Astrocyte (in vitro differentiated cells and primary cell): ENCODE data around the gene TPH1. TPM values are rescaled to one million over a fixed set of nuclear protein-coding genes. Genes with fewer than 3 reads are reported as not detected.

Source experiments
- DNase-seq: peaks from one replicate; pipeline ENCODE4 v3.0.0-alpha.2; 2010; ENCODE audit warnings: low read depth
- FAIRE-seq: peaks from 2 replicates; lab custom pipeline; 2011; peaks lifted over from hg19 to GRCh38; lab: Jason Lieb, UNC
- H2AFZ ChIP-seq: 2 replicates; pipeline ENCODE4 v1.6.0; 2012; ENCODE audit warnings: low read depth, low read length, inconsistent platforms
- H3K27ac ChIP-seq: 2 replicates; pipeline ENCODE4 v1.5.1; 2011; ENCODE audit warnings: low read depth, low read length, inconsistent platforms
- H3K27me3 ChIP-seq: 2 replicates; pipeline ENCODE4 v1.6.0; 2011; ENCODE audit warnings: low read length, inconsistent platforms; ENCODE audit not compliant: insufficient read depth
- H3K36me3 ChIP-seq: 2 replicates; pipeline ENCODE4 v1.5.1; 2011; ENCODE audit warnings: low read length, inconsistent platforms; ENCODE audit not compliant: insufficient read depth
- H3K4me1 ChIP-seq: 2 replicates; pipeline ENCODE4 v1.5.1; 2011; ENCODE audit warnings: low read length, inconsistent platforms; ENCODE audit not compliant: insufficient read depth
- H3K4me2 ChIP-seq: 2 replicates; pipeline ENCODE4 v1.6.0; 2012; ENCODE audit warnings: low read length, inconsistent platforms
- H3K4me3 ChIP-seq: 2 replicates; pipeline ENCODE4 v1.5.1; 2011; ENCODE audit warnings: low read depth, mild to moderate bottlenecking, low read length, inconsistent platforms; ENCODE audit not compliant: insufficient read depth
- H3K79me2 ChIP-seq: 2 replicates; pipeline ENCODE4 v1.6.0; 2012; ENCODE audit warnings: mild to moderate bottlenecking, low read length, inconsistent platforms; ENCODE audit not compliant: insufficient read depth
- H3K9ac ChIP-seq: 2 replicates; pipeline ENCODE4 v1.6.0; 2012; ENCODE audit warnings: mild to moderate bottlenecking, low read length, inconsistent platforms
- H3K9me3 ChIP-seq: 2 replicates; pipeline ENCODE4 v1.5.1; 2012; ENCODE audit warnings: low read depth, mild to moderate bottlenecking, low read length, inconsistent platforms; ENCODE audit not compliant: insufficient read depth
- H4K20me1 ChIP-seq: 2 replicates; pipeline ENCODE4 v1.6.0; 2012; ENCODE audit warnings: low read length, inconsistent platforms; ENCODE audit not compliant: insufficient read depth
- H3K27ac Mint-ChIP-seq: one replicate; pipeline ENCODE4 v1.8.0; 2021; ENCODE audit warnings: mild to moderate bottlenecking, mixed read lengths; ENCODE audit not compliant: unreplicated experiment
- H3K27me3 Mint-ChIP-seq: one replicate; pipeline ENCODE4 v1.8.0; 2021; ENCODE audit warnings: low read depth, mixed read lengths; ENCODE audit not compliant: unreplicated experiment
- H3K36me3 Mint-ChIP-seq: one replicate; pipeline ENCODE4 v1.8.0; 2021; ENCODE audit warnings: low read depth, mixed read lengths; ENCODE audit not compliant: unreplicated experiment
- H3K4me1 Mint-ChIP-seq: one replicate; pipeline ENCODE4 v1.8.0; 2021; ENCODE audit warnings: low read depth, mixed read lengths; ENCODE audit not compliant: unreplicated experiment
- H3K4me3 Mint-ChIP-seq: one replicate; pipeline ENCODE4 v1.8.0; 2021; ENCODE audit warnings: mild to moderate bottlenecking, moderate library complexity, mixed read lengths; ENCODE audit not compliant: unreplicated experiment
- H3K9me3 Mint-ChIP-seq: one replicate; pipeline ENCODE4 v1.8.0; 2021; ENCODE audit warnings: mild to moderate bottlenecking, mixed read lengths; ENCODE audit not compliant: unreplicated experiment
- EZH2 ChIP-seq: IDR thresholded peaks from 2 replicates; pipeline ENCODE4 v1.6.1; 2012; ENCODE audit warnings: mild to moderate bottlenecking, low read length, inconsistent platforms; ENCODE audit not compliant: insufficient read depth
- total RNA-seq: library from RNA; stranded (reverse); gene quantifications from 2 replicates; pipeline ENCODE4 v1.2.1, GENCODE V29; 2021
- TF ChIP-seq, protein P1 (sequence below): IDR thresholded peaks from 2 replicates; pipeline ENCODE4 v1.5.1; 2011; ENCODE audit warnings: low read depth, mild to moderate bottlenecking, inconsistent platforms, low read length, moderate library complexity; ENCODE audit not compliant: insufficient read depth

The TPH1 gene
- total RNA-seq, 1 donor from 2014 or later: 0.32 TPM

DNA sequence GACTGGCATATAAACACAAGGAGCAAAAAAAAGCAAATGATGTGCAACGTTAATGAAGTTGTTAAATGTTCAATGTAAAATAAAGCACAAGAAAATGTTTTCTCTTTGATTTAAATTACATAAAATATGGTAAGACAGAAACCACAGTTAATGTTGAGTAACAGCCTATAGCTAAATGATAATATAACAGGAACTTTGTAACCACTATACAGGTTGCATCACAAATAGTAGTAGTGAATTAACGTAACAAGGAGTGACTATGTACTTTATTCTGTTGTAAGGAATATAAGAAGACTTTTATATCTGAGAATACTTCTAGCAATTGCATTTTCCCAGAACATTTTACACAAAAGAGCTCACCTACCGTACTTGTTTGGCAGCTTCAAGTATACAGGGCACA, 42.9 kb upstream of the TPH1 start:
- Histone ChIP-seq H3K9me3 (no peaks in the 10 kb centered on the region), H2AFZ (no peak overlapping the region), H3K79me2 (no peaks in the 10 kb centered on the region), H3K4me1 (no peaks in the 10 kb centered on the region), H3K27ac (no peak overlapping the region), H3K27me3 (no peaks in the 10 kb centered on the region), H3K9ac (no peak overlapping the region), H3K4me2 (no peak overlapping the region), H3K36me3 (peaks cover 34% of the 10 kb centered on the region), H4K20me1 (no peaks in the 10 kb centered on the region), H3K4me3 (no peak overlapping the region)
- Mint-ChIP-seq H3K9me3 (no peaks in the 10 kb centered on the region), H3K4me3 (no peak overlapping the region), H3K4me1 (peaks cover 9% of the 10 kb centered on the region), H3K27me3 (no peaks in the 10 kb centered on the region), H3K36me3 (peaks cover 13% of the 10 kb centered on the region), H3K27ac (no peak overlapping the region)
- no peak for FAIRE-seq
- TF ChIP-seq, protein P1, sequence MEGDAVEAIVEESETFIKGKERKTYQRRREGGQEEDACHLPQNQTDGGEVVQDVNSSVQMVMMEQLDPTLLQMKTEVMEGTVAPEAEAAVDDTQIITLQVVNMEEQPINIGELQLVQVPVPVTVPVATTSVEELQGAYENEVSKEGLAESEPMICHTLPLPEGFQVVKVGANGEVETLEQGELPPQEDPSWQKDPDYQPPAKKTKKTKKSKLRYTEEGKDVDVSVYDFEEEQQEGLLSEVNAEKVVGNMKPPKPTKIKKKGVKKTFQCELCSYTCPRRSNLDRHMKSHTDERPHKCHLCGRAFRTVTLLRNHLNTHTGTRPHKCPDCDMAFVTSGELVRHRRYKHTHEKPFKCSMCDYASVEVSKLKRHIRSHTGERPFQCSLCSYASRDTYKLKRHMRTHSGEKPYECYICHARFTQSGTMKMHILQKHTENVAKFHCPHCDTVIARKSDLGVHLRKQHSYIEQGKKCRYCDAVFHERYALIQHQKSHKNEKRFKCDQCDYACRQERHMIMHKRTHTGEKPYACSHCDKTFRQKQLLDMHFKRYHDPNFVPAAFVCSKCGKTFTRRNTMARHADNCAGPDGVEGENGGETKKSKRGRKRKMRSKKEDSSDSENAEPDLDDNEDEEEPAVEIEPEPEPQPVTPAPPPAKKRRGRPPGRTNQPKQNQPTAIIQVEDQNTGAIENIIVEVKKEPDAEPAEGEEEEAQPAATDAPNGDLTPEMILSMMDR: no peak
- no peak for TF ChIP-seq EZH2
- DNase-seq: no peak

DNA sequence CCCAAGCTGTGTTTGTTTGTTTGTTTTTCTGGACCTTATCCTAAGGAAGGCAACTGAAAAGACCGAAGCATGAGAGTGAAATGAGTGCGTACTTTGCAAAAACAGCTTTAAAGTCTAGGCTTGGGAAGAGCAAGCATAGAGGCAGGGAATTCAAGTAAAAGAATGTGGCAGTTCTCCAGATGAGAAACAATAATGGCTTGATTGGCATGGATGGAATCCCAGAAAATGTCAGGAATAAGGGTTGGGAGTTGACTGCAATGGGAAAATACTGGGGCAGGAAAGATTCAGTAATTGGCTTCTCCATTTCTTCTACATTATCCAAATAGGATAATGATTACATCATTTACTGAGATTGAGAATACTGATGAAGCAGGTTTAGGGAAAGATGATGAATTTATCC, 42.3 kb upstream of the TPH1 start:
- no peaks in the 10 kb centered on the region for H3K27me3 Mint-ChIP-seq
- no peak overlapping the region for H3K4me3 Mint-ChIP-seq
- no peak overlapping the region for H3K27ac Mint-ChIP-seq
- H3K9me3 ChIP-seq: no peaks in the 10 kb centered on the region
- H3K79me2 ChIP-seq: no peaks in the 10 kb centered on the region
- H3K4me2 ChIP-seq: no peak overlapping the region
- H3K9me3 Mint-ChIP-seq: no peaks in the 10 kb centered on the region
- H4K20me1 ChIP-seq: no peaks in the 10 kb centered on the region
- FAIRE-seq (no peak), DNase-seq (peak; percentile 18)
- H3K36me3 ChIP-seq: peaks cover 31% of the 10 kb centered on the region
- TF ChIP-seq, protein P1: no peak
- no peak for TF ChIP-seq EZH2
- no peaks in the 10 kb centered on the region for H3K27me3 ChIP-seq
- H3K36me3 Mint-ChIP-seq: peaks cover 8% of the 10 kb centered on the region
- H2AFZ ChIP-seq: no peak overlapping the region
- peaks cover 9% of the 10 kb centered on the region for H3K4me1 Mint-ChIP-seq
- no peak overlapping the region for H3K27ac ChIP-seq
- H3K4me1 ChIP-seq: no peaks in the 10 kb centered on the region
- no peak overlapping the region for H3K4me3 ChIP-seq
- H3K9ac ChIP-seq: no peak overlapping the region

DNA sequence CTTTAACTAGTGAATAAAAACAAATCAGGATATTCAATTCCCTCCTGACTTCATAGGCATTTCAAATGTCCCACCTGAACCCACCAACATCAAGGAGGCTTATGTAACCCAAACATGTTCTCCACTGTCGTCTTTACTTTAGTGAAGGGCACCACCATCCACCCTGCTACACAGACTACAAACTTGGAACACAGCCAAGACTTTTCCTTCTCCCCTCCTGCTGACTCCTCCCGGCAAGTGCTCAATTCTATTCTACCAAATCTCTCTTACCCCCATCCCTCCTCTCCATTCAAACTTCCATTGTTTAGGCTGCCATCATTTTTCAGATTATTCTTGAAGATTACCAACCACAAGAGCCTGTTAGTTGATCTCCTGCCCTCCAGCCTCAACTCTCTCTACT, 35.5 kb upstream of the TPH1 start:
- H3K4me1 ChIP-seq: no peaks in the 10 kb centered on the region
- FAIRE-seq (no peak), DNase-seq (no peak)
- H3K27ac ChIP-seq: no peak overlapping the region
- H3K79me2 ChIP-seq: no peaks in the 10 kb centered on the region
- no peaks in the 10 kb centered on the region for H3K9me3 Mint-ChIP-seq
- H3K27ac Mint-ChIP-seq: no peak overlapping the region
- no peaks in the 10 kb centered on the region for H3K27me3 ChIP-seq
- H3K4me1 Mint-ChIP-seq: peaks cover 4% of the 10 kb centered on the region
- H4K20me1 ChIP-seq: no peaks in the 10 kb centered on the region
- H2AFZ ChIP-seq: no peak overlapping the region
- TF ChIP-seq EZH2: no peak
- TF ChIP-seq, protein P1: no peak
- no peaks in the 10 kb centered on the region for H3K9me3 ChIP-seq
- no peak overlapping the region for H3K4me2 ChIP-seq
- no peaks in the 10 kb centered on the region for H3K27me3 Mint-ChIP-seq
- H3K9ac ChIP-seq: no peak overlapping the region
- H3K36me3 Mint-ChIP-seq: peaks cover 8% of the 10 kb centered on the region
- peaks cover 14% of the 10 kb centered on the region for H3K36me3 ChIP-seq
- no peak overlapping the region for H3K4me3 ChIP-seq
- no peak overlapping the region for H3K4me3 Mint-ChIP-seq
